Measurements from ENCODE around the gene GCA. TPM values are rescaled to one million over a fixed set of nuclear protein-coding genes. Genes with fewer than 3 reads are reported as not detected.

GCA gene
- total RNA-seq, 1 experiment from 2014 or later = 7.0 TPM

GRCh38 chr2:162369551-162369950 lies 25.6 kb downstream of the GCA start:
- H3K27me3 ChIP-seq (replicated peaks; ENCODE audit: insufficient read depth, low read depth, low read length, poor library complexity) = no peaks in the 10 kb centered on the region
- H3K36me3 ChIP-seq (ENCODE audit: insufficient read depth, low read length, poor library complexity, severe bottlenecking) = no peaks in the 10 kb centered on the region
- BruUV-seq (replicated peaks) = no TSS peak
- no peak overlapping the region for H3K4me3 ChIP-seq (ENCODE audit: low read depth, low read length, poor library complexity, severe bottlenecking)
- POLR2A ChIA-PET (ENCODE audit: low non-redundant PET) = no interaction called here
- DNase-seq (ENCODE audit: low spot score) = no peak
- no peaks in the 10 kb centered on the region for H3K4me1 ChIP-seq (ENCODE audit: insufficient read depth, low read length, poor library complexity, severe bottlenecking)
- TF ChIP-seq EZH2 (IDR thresholded peaks at IDR 0.05; ENCODE audit: borderline replicate concordance, low read depth, low read length, poor library complexity, severe bottlenecking) = no peak
- no peak for TF ChIP-seq CTCF (conservative IDR thresholded peaks at IDR 0.05; ENCODE audit: low read depth, low read length)
- CTCF ChIA-PET = no interaction called here
- no peaks in the 10 kb centered on the region for H3K9me3 ChIP-seq (ENCODE audit: low read depth, low read length, poor library complexity, severe bottlenecking)
- intact Hi-C loops (cut with micrococcal nuclease; ENCODE audit: unreplicated experiment) = no loop called here
- H3K27ac ChIP-seq (ENCODE audit: low read depth, low read length, poor library complexity, severe bottlenecking) = no peak overlapping the region

- Histone ChIP-seq H3K4me3 (ENCODE audit: low read depth, low read length, poor library complexity, severe bottlenecking) (no peak overlapping the region), H3K36me3 (ENCODE audit: insufficient read depth, low read length, poor library complexity, severe bottlenecking) (no peaks in the 10 kb centered on the region), H3K9me3 (ENCODE audit: low read depth, low read length, poor library complexity, severe bottlenecking) (no peaks in the 10 kb centered on the region), H3K4me1 (ENCODE audit: insufficient read depth, low read length, poor library complexity, severe bottlenecking) (no peaks in the 10 kb centered on the region), H3K27me3 (replicated peaks; ENCODE audit: insufficient read depth, low read depth, low read length, poor library complexity) (no peaks in the 10 kb centered on the region), H3K27ac (ENCODE audit: low read depth, low read length, poor library complexity, severe bottlenecking) (no peak overlapping the region)
- CTCF ChIA-PET = no interaction called here
- TF ChIP-seq CTCF (conservative IDR thresholded peaks at IDR 0.05; ENCODE audit: low read depth, low read length) (no peak), EZH2 (IDR thresholded peaks at IDR 0.05; ENCODE audit: borderline replicate concordance, low read depth, low read length, poor library complexity, severe bottlenecking) (no peak)
- DNase-seq (ENCODE audit: low spot score) = no peak
- intact Hi-C loops (cut with micrococcal nuclease; ENCODE audit: unreplicated experiment) = no loop called here
- no TSS peak for BruUV-seq (replicated peaks)
- POLR2A ChIA-PET (ENCODE audit: low non-redundant PET) = no interaction called here
Measured at GRCh38 chr2:162370931-162371330, 27.0 kb downstream of the GCA start.

GRCh38 chr2:162372818-162373217 lies 28.9 kb downstream of the GCA start:
- no peaks in the 10 kb centered on the region for H3K9me3 ChIP-seq (ENCODE audit: low read depth, low read length, poor library complexity, severe bottlenecking)
- H3K36me3 ChIP-seq (ENCODE audit: insufficient read depth, low read length, poor library complexity, severe bottlenecking) = no peaks in the 10 kb centered on the region
- no peaks in the 10 kb centered on the region for H3K4me1 ChIP-seq (ENCODE audit: insufficient read depth, low read length, poor library complexity, severe bottlenecking)
- no TSS peak for BruUV-seq (replicated peaks)
- no peak overlapping the region for H3K4me3 ChIP-seq (ENCODE audit: low read depth, low read length, poor library complexity, severe bottlenecking)
- no peak for TF ChIP-seq CTCF (conservative IDR thresholded peaks at IDR 0.05; ENCODE audit: low read depth, low read length)
- no peak for TF ChIP-seq EZH2 (IDR thresholded peaks at IDR 0.05; ENCODE audit: borderline replicate concordance, low read depth, low read length, poor library complexity, severe bottlenecking)
- no peak overlapping the region for H3K27ac ChIP-seq (ENCODE audit: low read depth, low read length, poor library complexity, severe bottlenecking)
- H3K27me3 ChIP-seq (replicated peaks; ENCODE audit: insufficient read depth, low read depth, low read length, poor library complexity) = no peaks in the 10 kb centered on the region
- POLR2A ChIA-PET (ENCODE audit: low non-redundant PET) = no interaction called here
- DNase-seq (ENCODE audit: low spot score) = no peak
- intact Hi-C loops (cut with micrococcal nuclease; ENCODE audit: unreplicated experiment) = no loop called here
- CTCF ChIA-PET = no interaction called here
